ENCODE measurements around the gene ADCYAP1R1.

GRCh38 chr7:31105256-31105950, 53.3 kb downstream of the ADCYAP1R1 start:
- TF ChIP-seq CTCF (IDR thresholded peaks at IDR 0.05; ENCODE audit: low read depth, low read length) (no peak), EZH2phosphoT487 (IDR thresholded peaks at IDR 0.05; ENCODE audit: low read depth) (no peak)

Measured in OCI-LY3 (cell line).